Stomach (tissue), 19 donors: ENCODE results near the gene KIAA0040. TPM values are rescaled to one million over a fixed set of nuclear protein-coding genes. Genes with fewer than 3 reads are reported as not detected.

ENCODE experiments used
- DNase-seq, 2 donors: peaks; one replicate each; pipeline versions ENCODE4 v3.0.0 to v3.0.0-alpha.2; 2013 to 2019
- H3K27ac ChIP-seq, 5 donors: fragments of 200-600 bp in 4 of 5; sonication (generic) in 4 of 5; one replicate each; pipeline ENCODE4 v1.5.1; 2013 to 2019; ENCODE audit warnings: mild to moderate bottlenecking in 1 of 5, moderate library complexity in 1 of 5
- H3K27me3 ChIP-seq, 3 donors: fragments of 200-600 bp; sonication (generic); one replicate each; pipeline ENCODE4 v1.5.1; 2017 to 2019; ENCODE audit warnings: mixed run types in 1 of 3
- H3K36me3 ChIP-seq, 4 donors: fragments of 200-600 bp; sonication (generic); 1 replicate in 3 of 4; 2 replicates in 1 of 4; pipeline ENCODE4 v1.5.1; 2016 to 2019
- H3K4me1 ChIP-seq, 4 donors: fragments of 200-600 bp; sonication (generic); one replicate each; pipeline ENCODE4 v1.5.1; 2016 to 2019
- H3K4me3 ChIP-seq, 4 donors: fragments of 200-600 bp; sonication (generic) in 3 of 4; one replicate each; pipeline ENCODE4 v1.5.1; 2016 to 2019; ENCODE audit warnings: mild to moderate bottlenecking in 1 of 4
- H3K9me3 ChIP-seq, 4 donors: fragments of 200-600 bp; sonication (generic); one replicate each; pipeline ENCODE4 v1.5.1; 2016 to 2019
- CTCF ChIP-seq, 7 experiments: fragments of 450-650 bp in 4 of 7; fragments of 200-600 bp in 3 of 7; sonication (generic) in 3 of 7; IDR thresholded peaks; one replicate each; pipeline ENCODE4 v1.5.1; 2016 to 2019; ENCODE audit warnings: antibody characterized with exemption in 7 of 7, control low read depth in 2 of 7, mild to moderate bottlenecking in 1 of 7
- EP300 ChIP-seq: sonication (generic); formaldehyde crosslinking; IDR thresholded peaks from one replicate; pipeline ENCODE4 v1.6.1; 2017; ENCODE audit warnings: antibody characterized with exemption
- POLR2A ChIP-seq, 4 donors: fragments of 450-650 bp; IDR thresholded peaks; one replicate each; pipeline ENCODE4 v1.6.1; 2016; ENCODE audit warnings: antibody characterized with exemption in 4 of 4, control low read depth in 2 of 4, mild to moderate bottlenecking in 1 of 4, moderate library complexity in 1 of 4
- POLR2AphosphoS5 ChIP-seq, 3 donors: sonication (generic); formaldehyde crosslinking; IDR thresholded peaks; one replicate each; pipeline ENCODE4 v1.6.1; 2016; ENCODE audit warnings: antibody characterized with exemption in 3 of 3
- WGBS, 5 donors: extraction: QIAGEN DNeasy Blood & Tissue Kit in 3 of 5; methylation state at CpG; one replicate each; pipeline versions ENCODE4 v1.1.5 to v1.1.7; 2013 to 2018; 5-methylcytosine and 5-hydroxymethylcytosine counted together
- intact Hi-C: fragments of 100-400 bp; cut with DNase I; formaldehyde crosslinking; loops from one replicate; pipeline ENCODE4 v1.15.1; 2023; ENCODE audit warnings: low total_unique reads
- long read RNA-seq, 10 donors: transcript quantifications; one replicate each; lab custom pipeline, GENCODE V29; 2026
- polyA plus RNA-seq, 3 donors: library from polyadenylated mRNA; stranded (reverse); fragments of 200-250 nt; gene quantifications; one replicate each; pipeline ENCODE4 v1.2.3, GENCODE V29; 2013
- total RNA-seq, 5 donors: library from RNA; depleted of rRNA; stranded (reverse); fragments of >200 nt; gene quantifications; one replicate each; pipeline versions ENCODE4 v1.1.0 to v1.2.3, GENCODE V29; 2014 to 2016
- donor health status: healthy with polysubstance abuse.
- donor health status: Bipolar disorder and iron deficiency.
- donor health status: healthy.

The KIAA0040 gene
- total RNA-seq (10 to 100 TPM in 4 of 5 donors, 1 to 10 TPM in 1; 4.1 to 36.8 (median 16.2) TPM), polyA plus RNA-seq (10 to 100 TPM in 2 of 3 donors, 1 to 10 TPM in 1; 6.8 to 17.3 (median 11.0) TPM)
- long read RNA-seq, donor 1, full-length matches to known transcripts, result 4 of 4 reads
- long read RNA-seq, donor 1, partial matches to known transcripts, result 0 of 4 reads
- long read RNA-seq, donor 1, other reads (novel, unspliced or antisense), result 0 of 4 reads
- long read RNA-seq, donor 2, full-length matches to known transcripts, result 4 of 4 reads
- long read RNA-seq, donor 2, partial matches to known transcripts, result 0 of 4 reads
- long read RNA-seq, donor 2, other reads (novel, unspliced or antisense), result 0 of 4 reads
- long read RNA-seq, donor 3, partial matches to known transcripts, result 0 of 1 reads
- long read RNA-seq, donor 3, other reads (novel, unspliced or antisense), result 0 of 1 reads
- long read RNA-seq, donor 4, full-length matches to known transcripts, result 1 of 1 reads
- long read RNA-seq, donor 4, partial matches to known transcripts, result 0 of 1 reads
- long read RNA-seq, donor 4, other reads (novel, unspliced or antisense), result 0 of 1 reads
- long read RNA-seq, donor 5, result 0 reads
- long read RNA-seq, donor 6, result 0 reads
- long read RNA-seq, donor 7, full-length matches to known transcripts, result 10 of 10 reads
- long read RNA-seq, donor 7, partial matches to known transcripts, result 0 of 10 reads
- long read RNA-seq, donor 7, other reads (novel, unspliced or antisense), result 0 of 10 reads
- long read RNA-seq, donor 8, full-length matches to known transcripts, result 3 of 3 reads
- long read RNA-seq, donor 8, partial matches to known transcripts, result 0 of 3 reads
- long read RNA-seq, donor 8, other reads (novel, unspliced or antisense), result 0 of 3 reads
- long read RNA-seq, donor 9, full-length matches to known transcripts, result 1 of 1 reads
- long read RNA-seq, donor 9, partial matches to known transcripts, result 0 of 1 reads
- long read RNA-seq, donor 9, other reads (novel, unspliced or antisense), result 0 of 1 reads
- long read RNA-seq, donor 10, result 0 reads

GRCh38 chr1:175192630-175193526, at the start of gene KIAA0040:
Gene KIAA0040, minus strand, starts transcription at chr1:175192776. Its CDS starts 31,763 bp downstream, at chr1:175161013.
- TF ChIP-seq CTCF (IDR thresholded peaks at IDR 0.05) (peak in 1 of 7 experiments; percentile 33), EP300 (peak; percentile 70), POLR2AphosphoS5 (IDR thresholded peaks at IDR 0.05) (peak in 2 of 3 donors; percentile 64 to 83), POLR2A (IDR thresholded peaks at IDR 0.05) (peak in 1 of 4 donors; percentile 21)
- no peaks in the 10 kb centered on the region for H3K9me3 ChIP-seq
- DNase-seq, result peak; percentile 81 to 91
- intact Hi-C loops, result no loop called here
- H3K27me3 ChIP-seq, result no peaks in the 10 kb centered on the region
- peaks cover 18 to 47% (median 36%) of the 10 kb centered on the region in 4 donors for H3K4me1 ChIP-seq
- peak within 1 kb of the TSS; percentile 57 to 71 (median 58) for H3K4me3 ChIP-seq
- H3K27ac ChIP-seq, result peak within 1 kb of the TSS; percentile 88 to 95 (median 93)
- 4 to 7% (median 5%) methylated on average over 34 to 62 of the region's 62 CpGs for WGBS, 5 donors
- peaks cover 0 to under 1% (median 0%) of the 10 kb centered on the region in 4 donors for H3K36me3 ChIP-seq

GRCh38 chr1:175237389-175237788, 44.8 kb upstream of the KIAA0040 start:
- H3K27ac ChIP-seq, result no peak overlapping the region
- no peak for TF ChIP-seq POLR2A (IDR thresholded peaks at IDR 0.05)
- TF ChIP-seq CTCF (IDR thresholded peaks at IDR 0.05), result no peak
- no peak for TF ChIP-seq POLR2AphosphoS5 (IDR thresholded peaks at IDR 0.05)
- no peak for TF ChIP-seq EP300
- H3K4me1 ChIP-seq, result no peaks in the 10 kb centered on the region
- WGBS, 5 donors, result 90 to 95% (median 94%) methylated on average over 1 of the region's 1 CpG
- no peaks in the 10 kb centered on the region for H3K36me3 ChIP-seq
- no peaks in the 10 kb centered on the region for H3K9me3 ChIP-seq
- H3K27me3 ChIP-seq, result no peaks in the 10 kb centered on the region
- no peak overlapping the region for H3K4me3 ChIP-seq
- no peak for DNase-seq
- intact Hi-C loops, result no loop called here

GRCh38 chr1:175234639-175235038, 42.1 kb upstream of the KIAA0040 start:
- intact Hi-C loops, result no loop called here
- H3K4me3 ChIP-seq, result no peak overlapping the region
- no peaks in the 10 kb centered on the region for H3K9me3 ChIP-seq
- no peaks in the 10 kb centered on the region for H3K4me1 ChIP-seq
- H3K36me3 ChIP-seq, result no peaks in the 10 kb centered on the region
- H3K27ac ChIP-seq, result no peak overlapping the region
- WGBS, 5 donors, result 79 to 92% (median 88%) methylated on average over 3 of the region's 3 CpGs
- no peaks in the 10 kb centered on the region for H3K27me3 ChIP-seq
- TF ChIP-seq EP300 (no peak), POLR2AphosphoS5 (IDR thresholded peaks at IDR 0.05) (no peak), CTCF (IDR thresholded peaks at IDR 0.05) (no peak), POLR2A (IDR thresholded peaks at IDR 0.05) (no peak)
- DNase-seq, result no peak
